GM21390 (cell line): Measurements from ENCODE around the gene KLC1.
A peak's percentile ranks its signal among the peaks of the same experiment; 100 is the strongest.

ENCODE experiments used
- ATAC-seq: cut with Tn5 transposase; IDR thresholded peaks from one replicate; pipeline ENCODE4 v1.9.1; 2021; ENCODE audit not compliant: unreplicated experiment

Gene KLC1

GRCh38 chr14:103702497-103703432 is 73.8 kb downstream of the KLC1 start:
- no peak for ATAC-seq

- no peak for ATAC-seq
Observed at GRCh38 chr14:103703433-103704385, 74.7 kb downstream of the KLC1 start.

- no peak for ATAC-seq
Observed at GRCh38 chr14:103704708-103705107, 75.7 kb downstream of the KLC1 start.

- no peak for ATAC-seq
Observed at GRCh38 chr14:103705118-103705503, 76.1 kb downstream of the KLC1 start.

- ATAC-seq = no peak
Observed at GRCh38 chr14:103705504-103706284, 76.7 kb downstream of the KLC1 start.

GRCh38 chr14:103706551-103707328 is 77.7 kb downstream of the KLC1 start:
- ATAC-seq = no peak

GRCh38 chr14:103707329-103708263 is 78.6 kb downstream of the KLC1 start:
- ATAC-seq = no peak

GRCh38 chr14:103708750-103709187 is 79.8 kb downstream of the KLC1 start:
- ATAC-seq = no peak

GRCh38 chr14:103709814-103710213 is 80.8 kb downstream of the KLC1 start:
- ATAC-seq = no peak

- ATAC-seq = no peak
Observed at GRCh38 chr14:103710771-103711377, 81.9 kb downstream of the KLC1 start.

- ATAC-seq = no peak
Observed at GRCh38 chr14:103711516-103712431, 82.8 kb downstream of the KLC1 start.

GRCh38 chr14:103712633-103713247 is 83.7 kb downstream of the KLC1 start:
- ATAC-seq = no peak

GRCh38 chr14:103713304-103714062 is 84.5 kb downstream of the KLC1 start:
- ATAC-seq = no peak

- no peak for ATAC-seq
Observed at GRCh38 chr14:103714063-103714724, 85.2 kb downstream of the KLC1 start.

- peak; percentile 95 for ATAC-seq
Observed at GRCh38 chr14:103715052-103716000, 86.3 kb downstream of the KLC1 start, which contains the start of the genes XRCC3 and ZFYVE21. Gene XRCC3 (minus strand): TSS chr14:103715451. CDS start chr14:103711087, 4,364 bp downstream. Gene ZFYVE21 (plus strand): TSS chr14:103715810. CDS start chr14:103715842, 32 bp downstream.
